Astrocyte (in vitro differentiated cells and primary cell): ENCODE data around the gene MUC6.

Experiments used
- EZH2 ChIP-seq: IDR thresholded peaks from 2 replicates; pipeline ENCODE4 v1.6.1; 2012; ENCODE audit warnings: mild to moderate bottlenecking, low read length, inconsistent platforms; ENCODE audit not compliant: insufficient read depth
- TF ChIP-seq, protein P1 (sequence below): IDR thresholded peaks from 2 replicates; pipeline ENCODE4 v1.5.1; 2011; ENCODE audit warnings: low read depth, mild to moderate bottlenecking, inconsistent platforms, low read length, moderate library complexity; ENCODE audit not compliant: insufficient read depth

DNA sequence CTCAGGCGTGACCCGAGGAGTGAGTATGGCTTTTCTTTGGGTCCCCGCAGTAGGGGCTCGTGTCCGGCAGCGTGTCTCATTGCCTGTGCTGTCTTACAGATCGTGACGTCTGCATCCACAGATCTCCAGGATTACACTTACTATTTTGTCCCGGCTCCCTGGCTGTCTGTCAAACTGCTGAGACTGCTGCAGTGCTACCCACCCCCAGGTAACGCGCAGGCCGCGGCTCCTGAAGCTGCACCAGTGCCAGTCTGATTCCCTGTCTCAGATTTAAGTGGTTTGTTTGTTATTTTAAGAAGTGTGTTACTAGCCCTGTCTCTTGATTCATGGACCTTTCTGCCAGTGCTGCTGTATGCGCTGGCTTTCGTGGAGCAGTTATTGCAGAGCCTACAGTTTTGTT, 52.0 kb downstream of the MUC6 start:
- TF ChIP-seq, protein P1, sequence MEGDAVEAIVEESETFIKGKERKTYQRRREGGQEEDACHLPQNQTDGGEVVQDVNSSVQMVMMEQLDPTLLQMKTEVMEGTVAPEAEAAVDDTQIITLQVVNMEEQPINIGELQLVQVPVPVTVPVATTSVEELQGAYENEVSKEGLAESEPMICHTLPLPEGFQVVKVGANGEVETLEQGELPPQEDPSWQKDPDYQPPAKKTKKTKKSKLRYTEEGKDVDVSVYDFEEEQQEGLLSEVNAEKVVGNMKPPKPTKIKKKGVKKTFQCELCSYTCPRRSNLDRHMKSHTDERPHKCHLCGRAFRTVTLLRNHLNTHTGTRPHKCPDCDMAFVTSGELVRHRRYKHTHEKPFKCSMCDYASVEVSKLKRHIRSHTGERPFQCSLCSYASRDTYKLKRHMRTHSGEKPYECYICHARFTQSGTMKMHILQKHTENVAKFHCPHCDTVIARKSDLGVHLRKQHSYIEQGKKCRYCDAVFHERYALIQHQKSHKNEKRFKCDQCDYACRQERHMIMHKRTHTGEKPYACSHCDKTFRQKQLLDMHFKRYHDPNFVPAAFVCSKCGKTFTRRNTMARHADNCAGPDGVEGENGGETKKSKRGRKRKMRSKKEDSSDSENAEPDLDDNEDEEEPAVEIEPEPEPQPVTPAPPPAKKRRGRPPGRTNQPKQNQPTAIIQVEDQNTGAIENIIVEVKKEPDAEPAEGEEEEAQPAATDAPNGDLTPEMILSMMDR, result no peak
- no peak for TF ChIP-seq EZH2
